LNCaP clone FGC (cell line): ENCODE results near the gene CPZ.

ENCODE experiments used
- DNase-seq: peaks from one replicate; pipeline ENCODE4 v3.0.0-alpha.2; 2011; ENCODE audit warnings: low read depth
- H3K4me3 ChIP-seq: 2 replicates; pipeline ENCODE4 v1.5.1; 2011; ENCODE audit warnings: mild to moderate bottlenecking, low read depth, low read length, control low read depth
- TF ChIP-seq, protein P1 (sequence below): IDR thresholded peaks from 2 replicates; pipeline ENCODE4 v1.5.1; 2012; ENCODE audit warnings: mild to moderate bottlenecking; ENCODE audit not compliant: control insufficient read depth, insufficient read depth; ENCODE audit errors: extremely low read depth

The CPZ gene

DNA sequence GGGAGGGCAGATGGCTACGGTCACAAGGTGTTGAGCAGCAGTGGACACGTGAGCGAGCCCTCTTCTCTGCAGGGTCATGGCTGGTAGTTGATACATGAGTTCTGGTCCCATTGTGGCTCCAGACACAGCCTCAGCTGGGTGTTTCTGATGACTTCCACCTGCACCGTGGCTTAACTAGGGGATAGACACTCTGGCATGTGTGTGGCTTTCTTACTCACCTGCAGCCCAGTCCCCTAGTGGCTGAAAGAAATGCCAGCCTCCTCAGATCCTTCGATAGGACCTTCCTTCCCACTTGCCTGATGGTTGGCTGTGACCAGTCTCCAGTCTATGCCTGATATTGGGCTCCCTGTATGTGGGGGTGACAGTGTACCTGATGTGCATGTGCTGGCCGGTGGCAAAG, 7.4 kb upstream of the CPZ start:
- no peak overlapping the region for H3K4me3 ChIP-seq
- TF ChIP-seq, protein P1, sequence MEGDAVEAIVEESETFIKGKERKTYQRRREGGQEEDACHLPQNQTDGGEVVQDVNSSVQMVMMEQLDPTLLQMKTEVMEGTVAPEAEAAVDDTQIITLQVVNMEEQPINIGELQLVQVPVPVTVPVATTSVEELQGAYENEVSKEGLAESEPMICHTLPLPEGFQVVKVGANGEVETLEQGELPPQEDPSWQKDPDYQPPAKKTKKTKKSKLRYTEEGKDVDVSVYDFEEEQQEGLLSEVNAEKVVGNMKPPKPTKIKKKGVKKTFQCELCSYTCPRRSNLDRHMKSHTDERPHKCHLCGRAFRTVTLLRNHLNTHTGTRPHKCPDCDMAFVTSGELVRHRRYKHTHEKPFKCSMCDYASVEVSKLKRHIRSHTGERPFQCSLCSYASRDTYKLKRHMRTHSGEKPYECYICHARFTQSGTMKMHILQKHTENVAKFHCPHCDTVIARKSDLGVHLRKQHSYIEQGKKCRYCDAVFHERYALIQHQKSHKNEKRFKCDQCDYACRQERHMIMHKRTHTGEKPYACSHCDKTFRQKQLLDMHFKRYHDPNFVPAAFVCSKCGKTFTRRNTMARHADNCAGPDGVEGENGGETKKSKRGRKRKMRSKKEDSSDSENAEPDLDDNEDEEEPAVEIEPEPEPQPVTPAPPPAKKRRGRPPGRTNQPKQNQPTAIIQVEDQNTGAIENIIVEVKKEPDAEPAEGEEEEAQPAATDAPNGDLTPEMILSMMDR = peak; percentile 28
- no peak for DNase-seq

DNA sequence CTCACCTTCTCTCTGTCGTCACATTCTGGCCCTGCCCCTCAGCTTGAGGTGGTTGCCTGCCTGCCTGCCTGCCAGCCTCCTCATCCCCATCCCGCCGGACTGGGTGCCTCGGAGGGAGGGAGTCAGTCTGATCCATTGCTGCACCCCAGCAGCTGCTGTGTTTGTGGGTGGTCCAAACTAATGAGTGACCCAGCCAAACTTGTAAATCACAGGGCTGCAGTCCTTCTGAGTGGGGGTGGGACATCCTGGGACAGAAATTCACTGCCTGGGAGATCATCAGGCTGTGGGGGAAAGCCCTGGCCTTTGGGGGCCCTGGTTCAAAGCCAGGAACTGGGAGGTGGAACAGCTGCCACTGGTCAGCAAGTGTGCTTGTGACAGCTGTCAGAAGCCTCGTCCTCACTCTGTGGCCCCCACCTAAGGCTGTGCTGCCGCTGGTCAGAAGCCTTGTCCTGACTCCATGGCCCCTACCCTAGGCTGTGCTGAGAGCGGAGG, 6.8 kb upstream of the CPZ start:
- TF ChIP-seq, protein P1 = no peak
- H3K4me3 ChIP-seq = no peak overlapping the region
- DNase-seq = no peak

DNA sequence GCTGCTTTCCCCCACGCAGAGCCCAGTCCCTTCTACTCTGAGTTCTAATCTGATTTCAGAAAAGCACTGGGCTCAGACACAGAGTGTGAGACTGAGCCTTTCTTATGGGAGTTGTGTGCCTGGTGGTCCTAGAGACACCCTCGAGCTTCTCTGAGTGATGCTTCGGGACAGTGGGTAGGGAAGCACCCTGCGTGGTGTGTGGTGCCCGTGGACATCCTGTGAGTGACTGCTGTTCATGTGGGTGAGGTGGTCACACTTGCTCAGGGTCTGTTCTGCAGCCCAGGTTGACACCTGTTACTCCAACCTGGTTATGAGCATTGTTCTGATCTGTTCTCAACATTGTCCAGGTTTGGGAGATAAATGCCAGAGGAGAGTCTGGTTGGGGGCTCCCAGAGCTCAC, 6.3 kb upstream of the CPZ start:
- TF ChIP-seq, protein P1 = no peak
- no peak for DNase-seq

DNA sequence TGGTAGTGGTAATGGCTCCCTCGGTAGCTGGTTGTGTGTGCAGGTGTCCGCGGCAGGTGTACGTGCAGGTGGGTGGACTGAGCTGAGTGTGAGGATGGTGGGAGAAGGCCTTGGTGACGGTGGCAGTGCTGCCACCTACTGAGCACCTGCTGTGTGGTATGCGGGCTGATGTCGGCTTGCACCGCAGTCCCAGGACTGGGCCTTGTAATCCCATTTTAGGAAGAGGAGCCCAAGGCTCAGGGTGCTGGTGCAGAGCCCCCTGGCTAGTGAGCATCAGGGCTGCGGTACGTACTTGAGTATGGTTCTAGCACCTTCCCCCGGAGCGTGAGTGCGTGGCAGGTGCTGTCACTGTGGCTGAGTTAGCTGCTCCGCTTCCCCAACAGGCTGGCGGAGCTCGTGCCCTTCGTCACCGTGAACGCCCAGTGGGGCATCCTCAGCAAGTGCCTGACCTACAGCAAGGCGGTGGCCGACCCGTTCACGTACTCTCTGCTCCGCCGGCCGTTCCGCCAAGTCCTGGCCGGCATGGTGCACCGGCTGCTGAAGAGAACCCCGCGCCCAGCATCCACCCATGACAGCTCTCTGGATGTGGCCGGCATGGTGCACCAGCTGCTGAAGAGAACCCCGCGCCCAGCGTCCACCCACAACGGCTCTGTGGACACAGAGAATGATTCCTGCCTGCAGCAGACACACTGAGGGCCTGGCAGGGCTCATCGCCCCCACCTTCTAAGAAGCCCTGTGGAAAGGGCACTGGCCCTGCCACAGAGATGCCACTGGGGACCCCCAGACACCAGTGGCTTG, 5.7 kb upstream of the CPZ start:
- no peak overlapping the region for H3K4me3 ChIP-seq
- TF ChIP-seq, protein P1 = peak; percentile 67
- no peak for DNase-seq

More for the DNA sequence above, 6.3 kb upstream of the CPZ start:
- no peak overlapping the region for H3K4me3 ChIP-seq

DNA sequence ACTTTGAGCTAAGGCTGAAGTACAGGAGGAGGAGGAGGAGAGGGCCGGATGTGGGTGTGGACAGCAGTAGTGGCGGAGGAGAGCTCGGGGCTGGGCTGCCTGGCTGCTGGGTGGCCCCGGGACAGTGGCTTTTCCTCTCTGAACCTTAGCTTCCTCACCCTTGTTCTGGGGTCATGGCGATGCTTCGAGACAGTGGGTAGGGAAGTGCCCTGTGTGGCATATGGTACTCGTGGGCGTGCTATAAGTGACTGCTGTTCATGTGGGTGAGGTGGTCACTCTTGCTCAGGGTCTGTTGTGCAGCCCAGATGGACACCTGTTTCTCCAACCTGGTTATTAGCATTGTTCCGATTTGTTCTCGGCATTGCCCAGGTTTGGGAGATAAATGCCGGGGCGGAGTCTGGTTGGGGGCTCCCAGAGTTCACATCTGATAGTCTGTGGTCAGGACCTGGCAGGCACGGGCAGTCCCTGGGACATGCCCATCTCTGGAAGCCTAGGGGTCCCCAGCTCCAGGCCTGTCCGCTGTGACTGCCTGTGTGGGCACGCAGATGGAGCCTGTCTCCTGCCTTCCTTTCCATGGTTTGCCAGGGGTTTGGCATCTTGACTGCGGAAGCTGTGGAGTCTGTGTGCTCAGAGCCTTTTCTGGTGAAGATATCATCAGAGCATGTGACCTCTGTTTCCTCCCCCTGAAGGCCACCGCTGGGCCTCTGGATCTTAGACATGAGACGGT, 4.9 kb upstream of the CPZ start:
- no peak for DNase-seq
- TF ChIP-seq, protein P1 = no peak

DNA sequence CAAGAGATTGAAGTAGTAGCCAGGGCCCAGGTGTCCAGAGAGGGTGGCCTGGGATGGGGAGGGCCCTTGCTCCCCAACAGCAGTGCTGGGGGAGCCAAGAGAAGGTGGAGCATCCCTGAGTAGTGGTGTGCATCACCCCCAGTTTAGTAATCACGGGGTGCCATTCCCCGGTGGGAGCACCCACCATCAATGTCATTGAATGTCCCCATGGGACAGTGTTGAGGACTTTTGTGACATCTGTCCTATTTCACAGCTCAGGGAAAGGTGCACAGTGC, 4.4 kb upstream of the CPZ start:
- TF ChIP-seq, protein P1 = no peak
- DNase-seq = no peak
- H3K4me3 ChIP-seq = no peak overlapping the region

More for the DNA sequence above, 4.9 kb upstream of the CPZ start:
- no peak overlapping the region for H3K4me3 ChIP-seq

DNA sequence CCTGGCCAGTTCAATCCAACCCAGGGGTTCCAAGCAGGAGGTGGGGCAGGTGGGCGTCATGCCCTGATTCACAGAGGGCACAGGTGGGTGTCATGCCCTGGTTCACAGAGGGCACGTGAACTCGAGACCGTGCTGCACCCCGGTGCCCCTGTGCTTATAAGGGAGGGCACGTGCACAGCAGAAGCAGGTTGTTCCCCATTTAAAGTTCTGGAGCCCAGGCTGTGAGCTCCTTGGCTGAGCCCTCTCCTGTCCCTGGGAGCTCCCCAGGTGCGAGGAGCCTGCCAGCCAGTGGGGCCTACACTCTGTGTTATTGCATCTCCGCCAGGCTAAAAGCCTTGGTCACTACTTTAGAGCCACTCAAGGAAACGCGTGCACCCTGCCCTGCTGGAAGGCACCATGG, 3.2 kb upstream of the CPZ start:
- no peak overlapping the region for H3K4me3 ChIP-seq
- no peak for DNase-seq
- TF ChIP-seq, protein P1 = no peak
